ENCODE results near the gene ETS1. TPM values are rescaled to one million over a fixed set of nuclear protein-coding genes. Genes with fewer than 3 reads are reported as not detected.

The ETS1 gene
- total RNA-seq, 1 experiment from 2014 or later = 53.8 TPM

- Histone ChIP-seq H3K4me3 (no peak overlapping the region), H3K4me1 (replicated peaks) (peaks cover 12% of the 10 kb centered on the region), H3K27ac (no peak overlapping the region), H3K36me3 (no peaks in the 10 kb centered on the region), H3K27me3 (replicated peaks) (no peaks in the 10 kb centered on the region), H3K9me3 (replicated peaks) (no peaks in the 10 kb centered on the region)
- no peak for DNase-seq (ENCODE audit: low read depth in 1 of 2, low spot score in 2 of 2)
Measured at GRCh38 chr11:128579798-128580504, 7.4 kb downstream of the ETS1 start.

DNA sequence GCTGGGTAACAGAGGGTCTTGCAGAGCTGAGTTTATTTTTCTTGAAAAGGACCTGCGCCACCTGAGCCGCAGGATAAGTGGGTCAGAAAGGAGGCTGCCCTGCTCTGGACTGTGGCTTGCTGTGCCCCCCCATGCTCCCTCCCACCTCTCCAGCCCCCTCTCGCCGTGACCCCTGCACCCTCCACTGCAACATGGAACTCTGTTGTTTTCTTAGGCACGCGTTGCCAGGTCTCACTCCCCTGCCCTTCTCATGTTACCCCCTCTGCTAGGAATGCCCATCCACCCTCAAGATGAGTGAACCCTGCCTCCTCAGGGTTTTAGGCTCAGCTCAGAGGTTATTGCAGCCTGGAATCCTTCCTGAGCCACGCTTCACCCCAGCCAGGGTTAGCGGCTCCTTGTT lies 10.8 kb downstream of the ETS1 start:
- Histone ChIP-seq H3K36me3 (no peaks in the 10 kb centered on the region), H3K9me3 (replicated peaks) (no peaks in the 10 kb centered on the region), H3K4me3 (no peak overlapping the region), H3K27me3 (replicated peaks) (no peaks in the 10 kb centered on the region), H3K4me1 (replicated peaks) (peaks cover 9% of the 10 kb centered on the region), H3K27ac (no peak overlapping the region)
- DNase-seq (ENCODE audit: low read depth in 1 of 2, low spot score in 2 of 2) = no peak

DNA sequence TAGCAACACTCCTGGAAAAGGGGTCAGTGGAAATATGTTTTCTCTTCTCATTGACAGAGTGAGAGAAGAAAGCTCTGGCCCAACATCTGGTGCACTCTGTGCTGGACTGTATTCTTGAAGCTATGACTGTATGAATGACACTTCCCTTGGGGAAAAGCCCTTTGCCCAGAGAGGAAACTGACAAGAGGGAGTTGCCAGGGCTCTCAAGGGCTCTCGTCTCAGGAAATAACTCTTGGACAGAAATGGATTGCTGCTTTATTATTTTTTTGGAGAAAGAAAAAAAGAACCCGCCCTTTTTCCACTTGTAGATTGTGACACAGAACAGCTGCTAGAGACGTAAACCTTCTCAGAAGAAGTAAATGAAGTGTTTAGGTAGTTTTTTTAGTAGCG lies 11.4 kb downstream of the ETS1 start:
- no peak for DNase-seq (ENCODE audit: low read depth in 1 of 2, low spot score in 2 of 2)
- H3K4me1 ChIP-seq (replicated peaks) = peaks cover 9% of the 10 kb centered on the region
- H3K9me3 ChIP-seq (replicated peaks) = no peaks in the 10 kb centered on the region
- no peak overlapping the region for H3K4me3 ChIP-seq
- no peaks in the 10 kb centered on the region for H3K36me3 ChIP-seq
- no peaks in the 10 kb centered on the region for H3K27me3 ChIP-seq (replicated peaks)
- no peak overlapping the region for H3K27ac ChIP-seq

DNA sequence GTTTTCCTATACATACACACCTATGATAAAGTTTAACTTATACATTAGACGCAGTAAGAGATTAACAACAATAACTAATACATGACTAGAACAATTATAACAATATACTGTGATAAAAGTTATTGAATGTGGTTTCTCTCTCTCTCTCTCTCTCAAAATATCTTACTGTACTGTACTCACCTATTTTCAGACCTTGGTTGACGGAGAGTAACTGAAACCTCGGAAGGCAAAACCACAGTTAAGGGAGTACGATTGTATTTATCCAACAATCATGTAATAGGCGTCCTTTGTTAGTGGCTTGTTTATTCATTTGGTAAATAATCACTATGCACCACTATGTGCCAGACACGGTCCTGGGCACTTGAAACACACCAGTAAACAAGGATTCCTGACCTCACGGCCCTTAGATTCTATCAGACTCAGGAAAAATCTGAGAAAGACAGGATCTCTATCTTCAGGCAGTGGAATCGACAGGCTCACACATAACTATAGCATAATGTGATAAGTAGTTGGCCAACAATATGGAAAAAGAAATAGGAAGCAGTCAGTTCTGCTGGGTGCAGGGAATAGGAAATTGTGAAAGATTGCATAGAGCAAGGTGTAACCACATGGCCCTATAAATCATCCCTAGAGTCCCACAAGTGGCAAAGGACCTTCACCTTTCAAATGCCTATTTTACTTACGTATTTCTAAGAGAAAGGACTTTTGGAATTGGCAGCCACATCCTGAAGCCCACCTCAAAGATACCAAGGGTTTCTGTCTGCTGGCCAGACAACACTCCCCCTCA lies 12.0 kb downstream of the ETS1 start:
- Histone ChIP-seq H3K27me3 (replicated peaks) (no peaks in the 10 kb centered on the region), H3K4me1 (replicated peaks) (peaks cover 9% of the 10 kb centered on the region), H3K36me3 (no peaks in the 10 kb centered on the region), H3K27ac (no peak overlapping the region), H3K4me3 (no peak overlapping the region), H3K9me3 (replicated peaks) (no peaks in the 10 kb centered on the region)
- no peak for DNase-seq (ENCODE audit: low read depth in 1 of 2, low spot score in 2 of 2)

- Histone ChIP-seq H3K36me3 (no peaks in the 10 kb centered on the region), H3K4me3 (no peak overlapping the region), H3K27me3 (replicated peaks) (no peaks in the 10 kb centered on the region), H3K4me1 (replicated peaks) (peaks cover 9% of the 10 kb centered on the region), H3K27ac (no peak overlapping the region), H3K9me3 (replicated peaks) (no peaks in the 10 kb centered on the region)
- DNase-seq (ENCODE audit: low read depth in 1 of 2, low spot score in 2 of 2) = no peak
Measured at GRCh38 chr11:128574576-128575011, 12.8 kb downstream of the ETS1 start.

- Histone ChIP-seq H3K4me3 (no peak overlapping the region), H3K27me3 (replicated peaks) (no peaks in the 10 kb centered on the region), H3K4me1 (replicated peaks) (peaks cover 9% of the 10 kb centered on the region), H3K9me3 (replicated peaks) (no peaks in the 10 kb centered on the region), H3K27ac (no peak overlapping the region), H3K36me3 (no peaks in the 10 kb centered on the region)
- DNase-seq (ENCODE audit: low read depth in 1 of 2, low spot score in 2 of 2) = no peak
Measured at GRCh38 chr11:128573638-128574037, 13.7 kb downstream of the ETS1 start.

DNA sequence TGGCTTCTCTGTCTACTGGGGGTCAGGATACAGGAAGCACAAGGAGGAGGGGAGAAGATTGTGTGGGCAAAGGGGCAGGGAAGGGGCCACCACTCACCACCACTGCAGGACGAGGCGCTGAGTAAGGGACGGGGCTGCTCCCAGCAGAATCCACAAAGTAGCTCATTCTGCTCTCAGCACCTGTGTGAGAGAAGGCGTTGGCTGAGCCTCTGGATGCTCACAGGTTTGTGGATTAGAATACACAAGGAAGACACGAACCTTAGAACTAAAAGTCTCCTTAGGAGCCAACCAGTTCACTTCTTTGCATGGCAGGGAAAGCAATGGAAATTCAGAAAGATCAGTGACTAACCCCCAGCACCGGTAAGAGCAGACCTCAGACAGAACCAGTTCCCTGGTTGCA lies 14.4 kb downstream of the ETS1 start:
- Histone ChIP-seq H3K27me3 (replicated peaks) (no peaks in the 10 kb centered on the region), H3K9me3 (replicated peaks) (no peaks in the 10 kb centered on the region), H3K36me3 (no peaks in the 10 kb centered on the region), H3K4me3 (no peak overlapping the region), H3K4me1 (replicated peaks) (peaks cover 9% of the 10 kb centered on the region), H3K27ac (no peak overlapping the region)
- no peak for DNase-seq (ENCODE audit: low read depth in 1 of 2, low spot score in 2 of 2)

DNA sequence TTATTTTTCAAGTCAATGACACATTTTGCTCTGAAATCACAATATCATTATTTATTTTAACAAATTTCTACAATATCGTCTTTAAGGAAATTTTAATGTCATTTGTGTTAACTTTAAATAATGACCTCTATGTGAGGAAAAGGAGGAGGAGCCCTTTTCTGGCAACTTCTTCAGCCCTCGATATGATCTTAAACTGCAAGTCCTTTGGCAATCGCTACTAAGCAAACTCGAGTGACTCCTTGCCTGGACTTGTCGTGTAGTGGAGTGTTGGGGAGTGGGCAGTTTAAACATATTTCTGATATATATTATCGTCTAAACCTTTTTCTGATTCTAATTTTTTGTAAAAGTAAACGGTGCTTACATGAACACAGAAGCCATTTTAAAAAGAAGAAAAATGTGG lies 16.7 kb downstream of the ETS1 start:
- no peaks in the 10 kb centered on the region for H3K9me3 ChIP-seq (replicated peaks)
- DNase-seq (ENCODE audit: low read depth in 1 of 2, low spot score in 2 of 2) = no peak
- H3K27me3 ChIP-seq (replicated peaks) = no peaks in the 10 kb centered on the region
- no peak overlapping the region for H3K4me3 ChIP-seq
- no peak overlapping the region for H3K27ac ChIP-seq
- H3K4me1 ChIP-seq (replicated peaks) = peaks cover 9% of the 10 kb centered on the region
- no peaks in the 10 kb centered on the region for H3K36me3 ChIP-seq

- Histone ChIP-seq H3K27ac (no peak overlapping the region), H3K27me3 (replicated peaks) (no peaks in the 10 kb centered on the region), H3K4me3 (no peak overlapping the region), H3K9me3 (replicated peaks) (no peaks in the 10 kb centered on the region), H3K36me3 (no peaks in the 10 kb centered on the region), H3K4me1 (replicated peaks) (no peaks in the 10 kb centered on the region; the same call in 1 of the 2 replicates)
- no peak for DNase-seq (ENCODE audit: low read depth in 1 of 2, low spot score in 2 of 2)
Measured at GRCh38 chr11:128569291-128569690, 18.1 kb downstream of the ETS1 start.

DNA sequence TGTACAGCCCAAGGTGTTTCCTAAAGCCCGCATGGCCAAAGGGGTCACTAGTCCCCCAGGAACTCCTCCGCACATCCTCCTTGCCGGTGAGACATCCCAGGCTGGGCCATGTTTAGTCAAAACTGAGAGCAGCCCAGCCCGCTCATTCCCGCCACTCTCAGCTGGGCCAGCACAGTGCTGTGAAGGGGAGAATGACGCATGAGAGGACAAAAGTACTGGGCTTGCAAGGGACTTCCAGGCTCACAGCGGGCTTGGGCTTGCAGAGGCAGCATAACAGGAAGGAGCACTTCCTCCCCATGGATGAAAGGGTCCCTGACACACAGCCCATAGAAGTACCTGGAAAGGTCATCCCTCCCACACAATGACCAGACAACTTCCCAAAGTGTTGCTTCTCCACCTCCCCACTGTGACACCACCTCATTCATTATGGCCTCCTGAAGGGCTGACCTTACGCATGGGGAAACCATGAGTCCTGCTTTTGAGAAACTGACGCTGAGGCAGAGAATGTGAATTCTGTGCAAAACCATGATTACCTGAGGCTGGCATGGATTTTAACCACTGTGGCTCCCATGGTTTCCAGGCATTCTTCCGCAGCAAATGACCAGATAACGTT lies 19.1 kb downstream of the ETS1 start:
- Histone ChIP-seq H3K27me3 (replicated peaks) (no peaks in the 10 kb centered on the region), H3K36me3 (no peaks in the 10 kb centered on the region), H3K27ac (no peak overlapping the region), H3K4me1 (replicated peaks) (no peaks in the 10 kb centered on the region), H3K9me3 (replicated peaks) (no peaks in the 10 kb centered on the region), H3K4me3 (no peak overlapping the region)
- no peak for DNase-seq (ENCODE audit: low read depth in 1 of 2, low spot score in 2 of 2)

GRCh38 chr11:128567130-128567529 lies 20.2 kb downstream of the ETS1 start:
- Histone ChIP-seq H3K27ac (no peak overlapping the region), H3K4me3 (no peak overlapping the region), H3K36me3 (no peaks in the 10 kb centered on the region), H3K27me3 (replicated peaks) (no peaks in the 10 kb centered on the region), H3K4me1 (replicated peaks) (no peaks in the 10 kb centered on the region), H3K9me3 (replicated peaks) (no peaks in the 10 kb centered on the region)
- DNase-seq (ENCODE audit: low read depth in 1 of 2, low spot score in 2 of 2) = no peak

DNA sequence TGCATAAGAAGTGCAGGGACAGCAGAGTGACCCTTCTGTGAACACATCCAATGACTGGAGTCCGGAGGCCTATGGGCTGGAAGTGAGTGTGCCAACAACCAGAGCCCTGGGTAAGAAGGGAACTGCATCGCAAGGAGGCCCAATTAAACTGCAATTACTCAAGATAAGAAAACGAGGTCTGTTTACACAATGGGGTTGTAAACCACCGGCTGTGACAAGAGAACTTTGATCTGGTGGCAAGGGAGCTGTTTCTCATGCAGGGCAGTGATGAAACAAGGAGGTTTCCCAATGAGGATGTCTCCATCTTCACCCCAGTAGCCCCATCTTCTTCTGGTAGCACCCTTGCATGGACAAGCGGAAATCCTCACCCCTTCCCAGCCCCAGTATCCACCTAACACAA lies 21.5 kb downstream of the ETS1 start:
- DNase-seq (ENCODE audit: low read depth in 1 of 2, low spot score in 2 of 2) = no peak
- Histone ChIP-seq H3K27me3 (replicated peaks) (no peaks in the 10 kb centered on the region), H3K36me3 (no peaks in the 10 kb centered on the region), H3K4me1 (replicated peaks) (no peaks in the 10 kb centered on the region), H3K4me3 (no peak overlapping the region), H3K9me3 (replicated peaks) (no peaks in the 10 kb centered on the region), H3K27ac (no peak overlapping the region)

DNA sequence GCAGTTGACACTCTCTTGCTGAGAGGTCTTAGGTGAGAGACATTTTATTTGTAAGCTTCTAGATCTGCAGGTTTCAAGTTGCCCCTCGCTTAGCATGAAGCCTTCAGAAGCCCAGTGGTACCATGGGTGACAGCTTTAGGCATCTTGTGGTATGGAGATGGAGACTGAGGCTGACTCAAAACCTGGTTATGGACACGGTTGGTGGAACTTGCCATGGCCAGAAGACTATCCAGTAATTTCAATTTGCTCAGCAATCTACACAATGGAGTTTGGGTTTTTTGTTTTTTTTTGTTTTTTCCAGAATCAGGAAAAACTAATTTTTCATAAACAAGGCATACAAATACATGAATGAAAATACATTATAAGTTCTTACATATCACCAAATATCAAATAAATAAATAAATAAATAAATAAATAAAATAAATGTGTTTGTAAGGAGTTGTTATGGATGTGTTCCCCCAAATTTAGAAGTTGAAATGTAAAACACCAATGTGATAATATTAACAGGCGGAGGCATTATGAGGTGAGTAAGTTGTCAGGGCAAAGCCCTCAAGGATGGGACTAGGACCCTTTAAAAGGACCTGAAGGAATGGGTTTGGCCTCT lies 22.6 kb downstream of the ETS1 start:
- H3K27ac ChIP-seq = no peak overlapping the region
- no peaks in the 10 kb centered on the region for H3K9me3 ChIP-seq (replicated peaks)
- no peaks in the 10 kb centered on the region for H3K36me3 ChIP-seq
- H3K27me3 ChIP-seq (replicated peaks) = no peaks in the 10 kb centered on the region
- H3K4me3 ChIP-seq = no peak overlapping the region
- no peaks in the 10 kb centered on the region for H3K4me1 ChIP-seq (replicated peaks)
- no peak for DNase-seq (ENCODE audit: low read depth in 1 of 2, low spot score in 2 of 2)

Measured in SJSA1 (cell line).